HepG2 (cell line): ENCODE measurements around the gene N4BP2L1. TPM values are rescaled to one million over a fixed set of nuclear protein-coding genes. Genes with fewer than 3 reads are reported as not detected.
A peak's percentile ranks its signal among the peaks of the same experiment; 100 is the strongest.

Experiments
- CBX5 ChIP-seq: sonication (generic); formaldehyde crosslinking; IDR thresholded peaks from 2 replicates; pipeline ENCODE4 v1.4.0; 2020; ENCODE audit warnings: missing genetic modification reagents, borderline replicate concordance
- FLYWCH1 ChIP-seq: sonication (generic); formaldehyde crosslinking; IDR thresholded peaks from 2 replicates; pipeline ENCODE4 v1.8.1; 2023; ENCODE audit warnings: mild to moderate bottlenecking, missing genetic modification reagents
- FOXK2 ChIP-seq: fragments of 450-650 bp; IDR thresholded peaks from 2 replicates; pipeline ENCODE4 v1.6.1; 2016
- NBN ChIP-seq: fragments of 450-650 bp; conservative IDR thresholded peaks from 2 replicates; pipeline ENCODE4 v1.6.1; 2017
- NFYC ChIP-seq: IDR thresholded peaks from 2 replicates; pipeline ENCODE4 v1.6.1; 2016; ENCODE audit warnings: missing genetic modification reagents, missing compliant biosample characterization
- NRL ChIP-seq: sonication (generic); formaldehyde crosslinking; IDR thresholded peaks from 2 replicates; pipeline ENCODE4 v1.5.0; 2020; ENCODE audit warnings: missing genetic modification reagents, mild to moderate bottlenecking, moderate library complexity, borderline replicate concordance
- ZFP1 ChIP-seq: IDR thresholded peaks from 2 replicates; pipeline ENCODE4 v1.6.1; 2016
- ZNF207 ChIP-seq: fragments of 450-650 bp; IDR thresholded peaks from 2 replicates; pipeline ENCODE4 v1.6.1; 2016; ENCODE audit warnings: antibody characterized with exemption, borderline replicate concordance
- ZNF24 ChIP-seq: fragments of 450-650 bp; IDR thresholded peaks from 2 replicates; pipeline ENCODE4 v1.6.1; 2017; ENCODE audit warnings: antibody characterized with exemption, mild to moderate bottlenecking
- ZNF335 ChIP-seq: sonication (generic); formaldehyde crosslinking; IDR thresholded peaks from 2 replicates; pipeline ENCODE4 v1.4.0; 2020; ENCODE audit warnings: missing genetic modification reagents
- ZNF44 ChIP-seq: sonication (generic); formaldehyde crosslinking; IDR thresholded peaks from 2 replicates; pipeline ENCODE4 v1.5.1; 2020; ENCODE audit warnings: mild to moderate bottlenecking, missing genetic modification reagents
- ZNF775 ChIP-seq: sonication (generic); formaldehyde crosslinking; IDR thresholded peaks from 2 replicates; pipeline ENCODE4 v1.4.0; 2020; ENCODE audit warnings: missing genetic modification reagents, mild to moderate bottlenecking, moderate library complexity, borderline replicate concordance
- ZNF788 ChIP-seq: sonication (generic); formaldehyde crosslinking; IDR thresholded peaks from 2 replicates; pipeline ENCODE4 v1.5.0; 2020; ENCODE audit warnings: mild to moderate bottlenecking, missing genetic modification reagents, borderline replicate concordance
- polyA plus RNA-seq, 8 experiments: library from polyadenylated mRNA; depleted of rRNA in 3 of 8; stranded (reverse) in 7 of 8; unstranded in 1 of 8; fragments of >200 nt; fragmentation: Illumina TruSeq in 4 of 8; extraction: Trizol in 4 of 8; gene quantifications; 2 replicates each; pipeline versions ENCODE4 v1.2.1 to v1.2.3, GENCODE V29; 2011 to 2016; ENCODE audit warnings: low read depth in 4 of 8, missing spikeins in 1 of 8, mixed read lengths in 1 of 8; ENCODE audit not compliant: insufficient read depth in 1 of 8
- total RNA-seq, 5 experiments: library from RNA; depleted of rRNA; stranded (reverse); fragments of >200 nt; fragmentation: Illumina TruSeq; extraction: Trizol; gene quantifications; 2 replicates each; pipeline ENCODE4 v1.2.3, GENCODE V29; 2016; ENCODE audit warnings: low read depth in 1 of 5
- TF ChIP-seq, protein P1 (sequence below): sonication (generic); formaldehyde crosslinking; conservative IDR thresholded peaks from 2 replicates; pipeline ENCODE4 v1.4.0; 2020; ENCODE audit warnings: mild to moderate bottlenecking, missing genetic modification reagents, moderate library complexity
- TF ChIP-seq, protein P2 (sequence below): IDR thresholded peaks from 2 replicates; pipeline ENCODE4 v1.6.1; 2016; ENCODE audit warnings: control low read depth
- TF ChIP-seq, protein P3 (sequence below): sonication (generic); formaldehyde crosslinking; IDR thresholded peaks from 2 replicates; pipeline ENCODE4 v1.4.0; 2020; ENCODE audit warnings: missing genetic modification reagents, mild to moderate bottlenecking, borderline replicate concordance
- TF ChIP-seq, protein P4 (sequence below): sonication (generic); formaldehyde crosslinking; IDR thresholded peaks from 2 replicates; pipeline ENCODE4 v1.8.1; 2022; ENCODE audit warnings: mild to moderate bottlenecking, missing genetic modification reagents
- TF ChIP-seq, protein P5 (sequence below): sonication (generic); formaldehyde crosslinking; IDR thresholded peaks from 2 replicates; pipeline ENCODE4 v1.4.0; 2020; ENCODE audit warnings: missing genetic modification reagents

N4BP2L1 gene
- total and polyA plus RNA-seq, 2 of the 13 experiments (the other 11 are each of a cell fraction or from before 2014, with no cell fraction given), result 13.2 to 34.5 TPM

DNA sequence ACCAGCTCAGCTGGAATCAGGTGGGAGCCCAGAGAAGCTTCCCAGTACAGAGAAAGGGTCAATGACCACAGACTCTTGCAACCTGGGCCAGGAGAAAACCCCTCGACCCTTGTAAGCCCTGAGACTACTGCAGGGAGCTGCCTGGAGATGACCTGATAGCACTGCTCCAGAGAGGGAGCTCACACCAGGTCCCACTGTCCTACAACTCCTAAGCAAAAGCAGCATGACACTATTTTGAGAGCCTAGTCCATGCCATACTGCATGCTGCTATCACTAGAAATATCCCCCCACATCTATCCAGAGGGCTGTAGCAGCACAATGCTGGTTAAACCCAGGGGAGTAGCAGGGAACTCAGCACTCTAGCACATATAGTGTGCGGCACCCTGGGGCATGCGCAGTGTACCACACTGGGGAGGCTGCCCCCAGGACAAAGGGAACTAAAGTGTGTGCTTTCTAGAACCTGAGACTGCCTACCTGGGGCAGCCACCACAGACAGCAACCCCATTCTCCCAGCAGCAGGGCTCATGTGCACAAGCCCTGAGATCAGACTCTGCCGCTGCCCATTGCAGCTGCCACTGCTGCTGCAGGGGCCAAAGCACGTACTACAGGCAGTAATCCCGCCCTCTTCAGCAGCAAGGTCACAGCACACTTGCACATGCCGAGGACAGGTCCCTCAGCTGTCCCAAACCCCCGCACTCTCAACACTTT, 27.1 kb upstream of the N4BP2L1 start (continued):
- TF ChIP-seq ZNF44 (CRISPR knock-in tag) (no peak; the same call in 1 of the 2 replicates), ZNF775 (CRISPR knock-in tag) (no peak), FLYWCH1 (CRISPR knock-in tag) (no peak), NRL (0 out of 2 replicates have a peak, but pooled peaks have one; percentile 43), FOXK2 (no peak), ZNF335 (no peak), ZNF788 (CRISPR knock-in tag) (peak; percentile 57; the same call in 1 of the 2 replicates), NFYC (0 out of 2 replicates have a peak, but pooled peaks have one; percentile 16), ZNF207 (no peak), NBN (no peak), ZNF24 (no peak), ZFP1 (CRISPR knock-in tag) (no peak), CBX5 (CRISPR knock-in tag) (peak; percentile 41; the same call in 1 of the 2 replicates)
- TF ChIP-seq, protein P1, sequence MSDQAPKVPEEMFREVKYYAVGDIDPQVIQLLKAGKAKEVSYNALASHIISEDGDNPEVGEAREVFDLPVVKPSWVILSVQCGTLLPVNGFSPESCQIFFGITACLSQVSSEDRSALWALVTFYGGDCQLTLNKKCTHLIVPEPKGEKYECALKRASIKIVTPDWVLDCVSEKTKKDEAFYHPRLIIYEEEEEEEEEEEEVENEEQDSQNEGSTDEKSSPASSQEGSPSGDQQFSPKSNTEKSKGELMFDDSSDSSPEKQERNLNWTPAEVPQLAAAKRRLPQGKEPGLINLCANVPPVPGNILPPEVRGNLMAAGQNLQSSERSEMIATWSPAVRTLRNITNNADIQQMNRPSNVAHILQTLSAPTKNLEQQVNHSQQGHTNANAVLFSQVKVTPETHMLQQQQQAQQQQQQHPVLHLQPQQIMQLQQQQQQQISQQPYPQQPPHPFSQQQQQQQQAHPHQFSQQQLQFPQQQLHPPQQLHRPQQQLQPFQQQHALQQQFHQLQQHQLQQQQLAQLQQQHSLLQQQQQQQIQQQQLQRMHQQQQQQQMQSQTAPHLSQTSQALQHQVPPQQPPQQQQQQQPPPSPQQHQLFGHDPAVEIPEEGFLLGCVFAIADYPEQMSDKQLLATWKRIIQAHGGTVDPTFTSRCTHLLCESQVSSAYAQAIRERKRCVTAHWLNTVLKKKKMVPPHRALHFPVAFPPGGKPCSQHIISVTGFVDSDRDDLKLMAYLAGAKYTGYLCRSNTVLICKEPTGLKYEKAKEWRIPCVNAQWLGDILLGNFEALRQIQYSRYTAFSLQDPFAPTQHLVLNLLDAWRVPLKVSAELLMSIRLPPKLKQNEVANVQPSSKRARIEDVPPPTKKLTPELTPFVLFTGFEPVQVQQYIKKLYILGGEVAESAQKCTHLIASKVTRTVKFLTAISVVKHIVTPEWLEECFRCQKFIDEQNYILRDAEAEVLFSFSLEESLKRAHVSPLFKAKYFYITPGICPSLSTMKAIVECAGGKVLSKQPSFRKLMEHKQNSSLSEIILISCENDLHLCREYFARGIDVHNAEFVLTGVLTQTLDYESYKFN (CRISPR knock-in tag), result peak; percentile 34; the same call in 1 of the 2 replicates
- TF ChIP-seq, protein P2, sequence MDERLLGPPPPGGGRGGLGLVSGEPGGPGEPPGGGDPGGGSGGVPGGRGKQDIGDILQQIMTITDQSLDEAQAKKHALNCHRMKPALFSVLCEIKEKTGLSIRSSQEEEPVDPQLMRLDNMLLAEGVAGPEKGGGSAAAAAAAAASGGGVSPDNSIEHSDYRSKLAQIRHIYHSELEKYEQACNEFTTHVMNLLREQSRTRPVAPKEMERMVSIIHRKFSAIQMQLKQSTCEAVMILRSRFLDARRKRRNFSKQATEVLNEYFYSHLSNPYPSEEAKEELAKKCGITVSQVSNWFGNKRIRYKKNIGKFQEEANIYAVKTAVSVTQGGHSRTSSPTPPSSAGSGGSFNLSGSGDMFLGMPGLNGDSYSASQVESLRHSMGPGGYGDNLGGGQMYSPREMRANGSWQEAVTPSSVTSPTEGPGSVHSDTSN, result no peak
- TF ChIP-seq, protein P3, sequence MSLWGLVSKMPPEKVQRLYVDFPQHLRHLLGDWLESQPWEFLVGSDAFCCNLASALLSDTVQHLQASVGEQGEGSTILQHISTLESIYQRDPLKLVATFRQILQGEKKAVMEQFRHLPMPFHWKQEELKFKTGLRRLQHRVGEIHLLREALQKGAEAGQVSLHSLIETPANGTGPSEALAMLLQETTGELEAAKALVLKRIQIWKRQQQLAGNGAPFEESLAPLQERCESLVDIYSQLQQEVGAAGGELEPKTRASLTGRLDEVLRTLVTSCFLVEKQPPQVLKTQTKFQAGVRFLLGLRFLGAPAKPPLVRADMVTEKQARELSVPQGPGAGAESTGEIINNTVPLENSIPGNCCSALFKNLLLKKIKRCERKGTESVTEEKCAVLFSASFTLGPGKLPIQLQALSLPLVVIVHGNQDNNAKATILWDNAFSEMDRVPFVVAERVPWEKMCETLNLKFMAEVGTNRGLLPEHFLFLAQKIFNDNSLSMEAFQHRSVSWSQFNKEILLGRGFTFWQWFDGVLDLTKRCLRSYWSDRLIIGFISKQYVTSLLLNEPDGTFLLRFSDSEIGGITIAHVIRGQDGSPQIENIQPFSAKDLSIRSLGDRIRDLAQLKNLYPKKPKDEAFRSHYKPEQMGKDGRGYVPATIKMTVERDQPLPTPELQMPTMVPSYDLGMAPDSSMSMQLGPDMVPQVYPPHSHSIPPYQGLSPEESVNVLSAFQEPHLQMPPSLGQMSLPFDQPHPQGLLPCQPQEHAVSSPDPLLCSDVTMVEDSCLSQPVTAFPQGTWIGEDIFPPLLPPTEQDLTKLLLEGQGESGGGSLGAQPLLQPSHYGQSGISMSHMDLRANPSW (CRISPR knock-in tag), result no peak
- TF ChIP-seq, protein P4, sequence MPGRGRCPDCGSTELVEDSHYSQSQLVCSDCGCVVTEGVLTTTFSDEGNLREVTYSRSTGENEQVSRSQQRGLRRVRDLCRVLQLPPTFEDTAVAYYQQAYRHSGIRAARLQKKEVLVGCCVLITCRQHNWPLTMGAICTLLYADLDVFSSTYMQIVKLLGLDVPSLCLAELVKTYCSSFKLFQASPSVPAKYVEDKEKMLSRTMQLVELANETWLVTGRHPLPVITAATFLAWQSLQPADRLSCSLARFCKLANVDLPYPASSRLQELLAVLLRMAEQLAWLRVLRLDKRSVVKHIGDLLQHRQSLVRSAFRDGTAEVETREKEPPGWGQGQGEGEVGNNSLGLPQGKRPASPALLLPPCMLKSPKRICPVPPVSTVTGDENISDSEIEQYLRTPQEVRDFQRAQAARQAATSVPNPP (CRISPR knock-in tag), result no peak
- TF ChIP-seq, protein P5, sequence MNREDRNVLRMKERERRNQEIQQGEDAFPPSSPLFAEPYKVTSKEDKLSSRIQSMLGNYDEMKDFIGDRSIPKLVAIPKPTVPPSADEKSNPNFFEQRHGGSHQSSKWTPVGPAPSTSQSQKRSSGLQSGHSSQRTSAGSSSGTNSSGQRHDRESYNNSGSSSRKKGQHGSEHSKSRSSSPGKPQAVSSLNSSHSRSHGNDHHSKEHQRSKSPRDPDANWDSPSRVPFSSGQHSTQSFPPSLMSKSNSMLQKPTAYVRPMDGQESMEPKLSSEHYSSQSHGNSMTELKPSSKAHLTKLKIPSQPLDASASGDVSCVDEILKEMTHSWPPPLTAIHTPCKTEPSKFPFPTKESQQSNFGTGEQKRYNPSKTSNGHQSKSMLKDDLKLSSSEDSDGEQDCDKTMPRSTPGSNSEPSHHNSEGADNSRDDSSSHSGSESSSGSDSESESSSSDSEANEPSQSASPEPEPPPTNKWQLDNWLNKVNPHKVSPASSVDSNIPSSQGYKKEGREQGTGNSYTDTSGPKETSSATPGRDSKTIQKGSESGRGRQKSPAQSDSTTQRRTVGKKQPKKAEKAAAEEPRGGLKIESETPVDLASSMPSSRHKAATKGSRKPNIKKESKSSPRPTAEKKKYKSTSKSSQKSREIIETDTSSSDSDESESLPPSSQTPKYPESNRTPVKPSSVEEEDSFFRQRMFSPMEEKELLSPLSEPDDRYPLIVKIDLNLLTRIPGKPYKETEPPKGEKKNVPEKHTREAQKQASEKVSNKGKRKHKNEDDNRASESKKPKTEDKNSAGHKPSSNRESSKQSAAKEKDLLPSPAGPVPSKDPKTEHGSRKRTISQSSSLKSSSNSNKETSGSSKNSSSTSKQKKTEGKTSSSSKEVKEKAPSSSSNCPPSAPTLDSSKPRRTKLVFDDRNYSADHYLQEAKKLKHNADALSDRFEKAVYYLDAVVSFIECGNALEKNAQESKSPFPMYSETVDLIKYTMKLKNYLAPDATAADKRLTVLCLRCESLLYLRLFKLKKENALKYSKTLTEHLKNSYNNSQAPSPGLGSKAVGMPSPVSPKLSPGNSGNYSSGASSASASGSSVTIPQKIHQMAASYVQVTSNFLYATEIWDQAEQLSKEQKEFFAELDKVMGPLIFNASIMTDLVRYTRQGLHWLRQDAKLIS (CRISPR knock-in tag), result no peak
